Colonic mucosa (tissue), 4 donors: ENCODE results near the gene GTPBP6. TPM values are rescaled to one million over a fixed set of nuclear protein-coding genes. Genes with fewer than 3 reads are reported as not detected.
A peak's percentile ranks its signal among the peaks of the same experiment; 100 is the strongest.

ENCODE experiments used
- DNase-seq: peaks from one replicate; pipeline ENCODE4 v3.0.0-alpha.2; 2020
- H3K27ac ChIP-seq: fragments of 200-600 bp; one replicate; pipeline ENCODE4 v1.8.0; 2021
- H3K27me3 ChIP-seq: fragments of 200-600 bp; one replicate; pipeline ENCODE4 v1.8.0; 2021
- H3K36me3 ChIP-seq: fragments of 200-600 bp; one replicate; pipeline ENCODE4 v1.8.0; 2021
- H3K4me1 ChIP-seq: fragments of 200-600 bp; one replicate; pipeline ENCODE4 v1.8.0; 2021; ENCODE audit warnings: mild to moderate bottlenecking
- H3K4me3 ChIP-seq: fragments of 200-600 bp; one replicate; pipeline ENCODE4 v1.8.0; 2021
- H3K9ac ChIP-seq, 2 donors: one replicate each; pipeline ENCODE4 v1.7.0; 2013; ENCODE audit warnings: control low read depth in 2 of 2, low read depth in 2 of 2, low read length in 2 of 2
- H3K9me3 ChIP-seq: fragments of 200-600 bp; one replicate; pipeline ENCODE4 v1.8.0; 2021
- intact Hi-C: fragments of 100-400 bp; cut with DNase I; formaldehyde crosslinking; loops from one replicate; pipeline ENCODE4 v1.14.1; 2022
- total RNA-seq, 2 donors: library from RNA; stranded (reverse); fragmentation: NEBNext Ultra II Directional in 1 of 2; extraction: Animal tissue kit (Norgen Biotek cat#: 25700) in 1 of 2; gene quantifications; one replicate each; pipeline ENCODE4 v1.2.1, GENCODE V29; 2021
- TF ChIP-seq, protein P1 (sequence below): fragments of 200-600 bp; IDR thresholded peaks from one replicate; pipeline ENCODE4 v1.8.0; 2022; ENCODE audit warnings: antibody characterized with exemption, mild to moderate bottlenecking
- donor health status: healthy.
- donor health status: DM: no; HTN: no; CAD: no.
- donor health status: DM: no; HTN: no; CAD: no.

GTPBP6 gene
- total RNA-seq, 2 donors from 2014 or later, result 44.4 to 81.1 TPM

DNA sequence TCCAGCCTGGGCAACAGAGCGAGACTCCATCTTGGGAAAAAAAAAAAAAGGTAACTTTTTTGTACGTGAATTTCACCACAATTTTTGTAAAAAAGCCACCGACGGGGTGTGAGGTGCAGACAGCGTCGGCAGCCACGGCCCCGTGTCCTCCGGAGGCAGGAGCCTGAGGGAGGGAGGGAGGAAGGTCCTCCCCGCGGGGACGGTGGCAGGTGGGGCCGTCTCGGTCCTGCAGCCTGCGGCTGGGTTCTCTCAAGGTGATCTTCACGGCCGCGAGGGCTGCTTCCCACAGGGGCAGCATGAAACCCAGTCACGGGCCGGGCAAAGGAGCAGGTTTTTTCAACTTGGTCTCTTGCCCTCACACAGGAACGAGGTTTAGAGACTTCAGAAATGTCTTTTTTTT lies 23.5 kb downstream of the GTPBP6 start:
- Histone ChIP-seq H3K27ac (no peak overlapping the region), H3K4me3 (no peak overlapping the region), H3K36me3 (no peaks in the 10 kb centered on the region), H3K9me3 (no peaks in the 10 kb centered on the region), H3K4me1 (no peaks in the 10 kb centered on the region), H3K9ac (no peak overlapping the region), H3K27me3 (no peaks in the 10 kb centered on the region)
- no peak for DNase-seq
- TF ChIP-seq, protein P1, sequence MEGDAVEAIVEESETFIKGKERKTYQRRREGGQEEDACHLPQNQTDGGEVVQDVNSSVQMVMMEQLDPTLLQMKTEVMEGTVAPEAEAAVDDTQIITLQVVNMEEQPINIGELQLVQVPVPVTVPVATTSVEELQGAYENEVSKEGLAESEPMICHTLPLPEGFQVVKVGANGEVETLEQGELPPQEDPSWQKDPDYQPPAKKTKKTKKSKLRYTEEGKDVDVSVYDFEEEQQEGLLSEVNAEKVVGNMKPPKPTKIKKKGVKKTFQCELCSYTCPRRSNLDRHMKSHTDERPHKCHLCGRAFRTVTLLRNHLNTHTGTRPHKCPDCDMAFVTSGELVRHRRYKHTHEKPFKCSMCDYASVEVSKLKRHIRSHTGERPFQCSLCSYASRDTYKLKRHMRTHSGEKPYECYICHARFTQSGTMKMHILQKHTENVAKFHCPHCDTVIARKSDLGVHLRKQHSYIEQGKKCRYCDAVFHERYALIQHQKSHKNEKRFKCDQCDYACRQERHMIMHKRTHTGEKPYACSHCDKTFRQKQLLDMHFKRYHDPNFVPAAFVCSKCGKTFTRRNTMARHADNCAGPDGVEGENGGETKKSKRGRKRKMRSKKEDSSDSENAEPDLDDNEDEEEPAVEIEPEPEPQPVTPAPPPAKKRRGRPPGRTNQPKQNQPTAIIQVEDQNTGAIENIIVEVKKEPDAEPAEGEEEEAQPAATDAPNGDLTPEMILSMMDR, result no peak
- intact Hi-C loops, result no loop called here

DNA sequence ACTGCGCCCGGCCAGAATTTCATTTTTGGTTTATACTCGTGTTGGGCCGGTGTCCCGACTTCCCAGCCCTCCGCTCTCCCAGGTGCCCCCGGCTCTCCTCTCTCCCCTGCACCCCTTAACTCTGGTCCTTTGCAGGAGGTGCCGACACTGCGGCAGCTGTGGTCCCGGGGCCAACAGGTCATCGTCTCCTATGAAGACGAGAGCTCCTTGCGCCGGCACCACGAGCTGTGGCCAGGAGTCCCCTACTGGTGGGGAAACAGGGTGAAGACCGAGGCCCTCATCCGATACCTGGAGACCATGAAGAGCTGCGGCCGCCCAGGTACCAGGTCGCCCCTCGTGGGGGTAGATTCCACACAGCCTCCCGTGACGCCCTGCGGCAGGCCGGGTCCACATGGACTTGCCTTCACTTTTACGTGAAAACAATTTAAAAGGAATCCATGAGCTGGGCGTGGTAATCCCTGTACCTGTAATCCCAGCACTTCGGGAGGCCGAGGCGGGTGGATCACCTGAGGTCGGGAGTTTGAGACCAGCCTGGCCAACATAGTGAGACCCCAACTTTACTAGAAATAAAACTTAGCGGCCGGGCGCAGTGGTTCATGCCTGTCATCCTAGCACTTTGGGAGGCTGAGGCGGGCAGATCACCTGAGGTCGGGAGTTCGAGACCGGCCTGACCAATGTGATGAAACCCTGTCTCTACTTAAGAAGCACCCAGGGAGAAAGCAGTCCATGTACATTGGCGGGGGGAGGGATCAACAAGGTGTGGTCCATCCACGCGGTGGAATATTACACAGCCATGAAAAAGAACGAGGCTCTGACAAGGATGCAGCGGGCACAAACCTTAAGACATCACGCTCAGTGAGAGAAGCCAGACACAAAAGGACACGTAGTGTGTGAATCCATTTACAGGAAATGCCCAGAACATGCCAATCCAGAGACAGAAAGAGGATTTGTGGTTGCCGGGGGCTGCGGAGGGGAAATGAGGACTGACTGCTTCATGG lies 25.4 kb downstream of the GTPBP6 start:
- Histone ChIP-seq H3K9me3 (no peaks in the 10 kb centered on the region), H3K36me3 (no peaks in the 10 kb centered on the region), H3K9ac (no peak overlapping the region), H3K27ac (no peak overlapping the region), H3K27me3 (no peaks in the 10 kb centered on the region), H3K4me1 (no peaks in the 10 kb centered on the region), H3K4me3 (no peak overlapping the region)
- DNase-seq, result peak; percentile 12
- intact Hi-C loops, result no loop called here
- TF ChIP-seq, protein P1, result no peak

DNA sequence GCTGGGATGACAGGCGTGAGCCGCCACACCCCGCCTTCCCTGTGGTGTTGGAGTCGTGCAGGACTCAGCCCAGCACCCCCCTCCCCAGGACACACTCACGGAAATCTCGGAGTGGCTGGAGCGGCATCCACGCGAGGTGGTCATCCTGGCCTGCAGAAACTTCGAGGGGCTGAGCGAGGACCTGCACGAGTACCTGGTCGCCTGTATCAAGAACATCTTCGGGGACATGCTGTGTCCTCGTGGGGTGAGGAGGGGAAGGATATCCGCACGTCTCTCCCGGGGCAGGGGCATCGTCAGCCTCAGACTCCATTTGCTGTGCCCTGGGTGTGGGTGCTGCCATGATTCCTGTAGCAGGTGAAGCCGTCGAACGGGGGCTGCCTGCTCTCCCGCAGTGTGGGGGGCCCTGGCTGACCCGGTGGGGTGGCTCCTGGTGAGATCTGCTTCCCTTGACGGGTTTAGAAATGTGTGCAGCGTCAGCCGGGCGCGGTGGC lies 27.1 kb downstream of the GTPBP6 start:
- H3K4me1 ChIP-seq, result no peaks in the 10 kb centered on the region
- peak; percentile 9 for DNase-seq
- intact Hi-C loops, result no loop called here
- no peak overlapping the region for H3K27ac ChIP-seq
- H3K36me3 ChIP-seq, result no peaks in the 10 kb centered on the region
- TF ChIP-seq, protein P1, result no peak
- no peaks in the 10 kb centered on the region for H3K9me3 ChIP-seq
- no peaks in the 10 kb centered on the region for H3K27me3 ChIP-seq
- H3K4me3 ChIP-seq, result no peak overlapping the region
- H3K9ac ChIP-seq, result no peak overlapping the region

DNA sequence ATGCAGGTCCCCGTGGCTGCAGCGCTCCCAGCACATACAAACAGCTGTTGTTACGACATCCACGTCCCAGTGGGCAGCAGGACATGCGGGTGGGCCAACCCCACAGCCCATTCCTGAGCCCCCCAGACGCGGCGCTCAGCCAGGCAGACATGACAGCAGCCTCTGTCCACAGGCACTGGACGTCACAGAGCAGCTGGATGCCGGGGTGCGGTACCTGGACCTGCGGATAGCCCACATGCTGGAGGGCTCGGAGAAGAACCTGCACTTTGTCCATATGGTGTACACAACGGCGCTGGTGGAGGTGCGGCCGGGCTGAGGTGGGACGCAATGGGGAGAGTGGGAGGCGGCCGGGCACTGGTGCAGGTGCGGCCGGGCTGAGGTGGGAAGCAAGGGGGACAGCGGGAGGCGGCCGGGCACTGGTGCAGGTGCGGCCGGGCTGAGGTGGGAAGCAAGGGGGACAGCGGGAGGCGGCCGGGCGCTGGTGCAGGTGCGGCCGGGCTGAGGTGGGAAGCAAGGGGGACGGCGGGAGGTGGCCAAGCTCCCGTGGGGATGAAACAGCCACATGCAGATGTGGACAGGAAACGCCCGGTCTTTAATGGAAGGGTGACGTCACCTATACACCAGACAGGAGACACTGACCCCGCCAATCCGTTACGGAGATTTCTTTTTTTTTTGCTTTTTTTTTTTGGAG lies 28.0 kb downstream of the GTPBP6 start:
- Histone ChIP-seq H3K36me3 (no peaks in the 10 kb centered on the region), H3K4me1 (no peaks in the 10 kb centered on the region), H3K9ac (no peak overlapping the region), H3K4me3 (no peak overlapping the region), H3K9me3 (no peaks in the 10 kb centered on the region), H3K27ac (no peak overlapping the region), H3K27me3 (no peaks in the 10 kb centered on the region)
- intact Hi-C loops, result no loop called here
- TF ChIP-seq, protein P1, result no peak
- peak; percentile 8 for DNase-seq

DNA sequence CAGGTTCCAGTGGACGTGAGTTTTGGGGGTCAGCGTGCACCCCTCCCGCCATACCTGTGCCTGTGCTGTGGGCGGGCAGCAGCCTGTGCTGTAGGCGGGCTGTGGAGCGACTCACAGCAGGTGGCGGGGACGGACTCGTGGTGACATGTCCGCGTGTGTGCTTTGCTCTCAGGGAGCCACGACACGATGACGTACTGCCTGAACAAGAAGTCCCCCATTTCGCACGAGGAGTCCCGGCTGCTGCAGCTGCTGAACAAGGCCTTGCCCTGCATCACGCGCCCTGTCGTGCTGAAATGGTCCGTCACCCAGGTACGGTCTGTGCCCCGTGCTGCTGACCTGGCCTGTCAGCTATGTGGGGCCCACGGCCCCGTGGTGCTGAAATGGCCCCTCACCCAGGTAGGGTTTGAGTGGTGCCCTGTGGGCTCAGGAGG lies 30.0 kb downstream of the GTPBP6 start:
- Histone ChIP-seq H3K27ac (no peak overlapping the region), H3K4me3 (no peak overlapping the region), H3K9me3 (no peaks in the 10 kb centered on the region), H3K27me3 (no peaks in the 10 kb centered on the region), H3K36me3 (no peaks in the 10 kb centered on the region), H3K9ac (no peak overlapping the region), H3K4me1 (no peaks in the 10 kb centered on the region)
- TF ChIP-seq, protein P1, result no peak
- intact Hi-C loops, result no loop called here
- DNase-seq, result peak; percentile 14
